IPS DF 19.7 (cell line): ENCODE measurements around the gene SECISBP2.
"Not testable (repeated sequence)": the region's sequence is repeated elsewhere in the genome, so short reads cannot be mapped to it uniquely, and the experiment has no call there.

Source experiments
- DNase-seq: peaks from one replicate; pipeline ENCODE4 v3.0.0-alpha.2; 2013; ENCODE audit warnings: low read depth, low spot score

Gene SECISBP2

GRCh38 chr9:89364666-89365531 lies 46.6 kb downstream of the SECISBP2 start:
- no peak for DNase-seq

- no peak for DNase-seq
Observed at GRCh38 chr9:89365532-89365912, 47.2 kb downstream of the SECISBP2 start.

GRCh38 chr9:89366711-89367110 lies 48.4 kb downstream of the SECISBP2 start:
- no peak for DNase-seq

- DNase-seq, result no peak
Observed at GRCh38 chr9:89367281-89367680, 49.0 kb downstream of the SECISBP2 start.

- no peak for DNase-seq
Observed at GRCh38 chr9:89367726-89368437, 49.6 kb downstream of the SECISBP2 start.

GRCh38 chr9:89368550-89368949 lies 50.2 kb downstream of the SECISBP2 start:
- no peak for DNase-seq

- no peak for DNase-seq
Observed at GRCh38 chr9:89368978-89369377, 50.7 kb downstream of the SECISBP2 start.

- no peak for DNase-seq
Observed at GRCh38 chr9:89370593-89370992, 52.3 kb downstream of the SECISBP2 start.

- not testable (repeated sequence) for DNase-seq
Observed at GRCh38 chr9:89371791-89372190, 53.5 kb downstream of the SECISBP2 start.

- DNase-seq, result no peak
Observed at GRCh38 chr9:89372230-89372816, 54.0 kb downstream of the SECISBP2 start.

GRCh38 chr9:89372979-89373378 lies 54.7 kb downstream of the SECISBP2 start:
- no peak for DNase-seq

- no peak for DNase-seq
Observed at GRCh38 chr9:89374176-89374575, 55.9 kb downstream of the SECISBP2 start.

- no peak for DNase-seq
Observed at GRCh38 chr9:89375191-89375760, 57.0 kb downstream of the SECISBP2 start.

GRCh38 chr9:89376286-89376685 lies 58.0 kb downstream of the SECISBP2 start:
- no peak for DNase-seq

GRCh38 chr9:89376741-89377351 lies 58.5 kb downstream of the SECISBP2 start:
- no peak for DNase-seq

GRCh38 chr9:89377411-89377810 lies 59.1 kb downstream of the SECISBP2 start:
- no peak for DNase-seq

- DNase-seq, result no peak
Observed at GRCh38 chr9:89378541-89378940, 60.2 kb downstream of the SECISBP2 start.

GRCh38 chr9:89379031-89379430 lies 60.7 kb downstream of the SECISBP2 start:
- no peak for DNase-seq

GRCh38 chr9:89379508-89380115 lies 61.3 kb downstream of the SECISBP2 start:
- no peak for DNase-seq

GRCh38 chr9:89380437-89381307 lies 62.4 kb downstream of the SECISBP2 start:
- DNase-seq, result no peak

GRCh38 chr9:89381308-89381609 lies 63.0 kb downstream of the SECISBP2 start:
- no peak for DNase-seq
